ENCODE measurements around the gene PDSS2.
A peak's percentile ranks its signal among the peaks of the same experiment; 100 is the strongest.
"Not testable (repeated sequence)": the region's sequence is repeated elsewhere in the genome, so short reads cannot be mapped to it uniquely, and the experiment has no call there.

Gene PDSS2

GRCh38 chr6:107144666-107145065 lies 314.7 kb downstream of the PDSS2 start:
- no peak for DNase-seq

- no peak for DNase-seq
These were observed 315.4 kb downstream of the PDSS2 start for GRCh38 chr6:107144014-107144413.

- no peak for DNase-seq
These were observed 318.8 kb downstream of the PDSS2 start for GRCh38 chr6:107140581-107140980.

DNA sequence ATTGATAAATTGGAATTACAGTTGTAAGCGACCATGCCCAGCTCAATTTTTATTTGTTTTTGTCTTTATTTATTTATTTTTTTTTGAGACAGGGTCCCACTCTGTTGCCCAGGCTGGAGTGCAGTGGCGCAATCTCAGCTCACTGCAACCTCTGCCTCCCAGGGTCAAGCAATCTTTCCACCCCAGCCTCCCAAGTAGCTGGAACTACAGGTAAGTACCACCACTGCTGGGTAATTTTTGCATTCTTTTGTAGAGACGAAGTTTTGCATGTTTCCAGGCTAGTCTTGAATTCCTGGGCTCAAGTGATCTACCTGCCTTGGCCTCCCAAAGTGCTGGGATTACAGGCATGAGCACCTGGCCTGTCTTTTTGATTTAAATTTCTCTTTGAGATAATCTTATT lies 323.0 kb downstream of the PDSS2 start:
- not testable (repeated sequence) for DNase-seq

GRCh38 chr6:107135048-107135680 lies 324.2 kb downstream of the PDSS2 start:
- not testable (repeated sequence) for DNase-seq

DNA sequence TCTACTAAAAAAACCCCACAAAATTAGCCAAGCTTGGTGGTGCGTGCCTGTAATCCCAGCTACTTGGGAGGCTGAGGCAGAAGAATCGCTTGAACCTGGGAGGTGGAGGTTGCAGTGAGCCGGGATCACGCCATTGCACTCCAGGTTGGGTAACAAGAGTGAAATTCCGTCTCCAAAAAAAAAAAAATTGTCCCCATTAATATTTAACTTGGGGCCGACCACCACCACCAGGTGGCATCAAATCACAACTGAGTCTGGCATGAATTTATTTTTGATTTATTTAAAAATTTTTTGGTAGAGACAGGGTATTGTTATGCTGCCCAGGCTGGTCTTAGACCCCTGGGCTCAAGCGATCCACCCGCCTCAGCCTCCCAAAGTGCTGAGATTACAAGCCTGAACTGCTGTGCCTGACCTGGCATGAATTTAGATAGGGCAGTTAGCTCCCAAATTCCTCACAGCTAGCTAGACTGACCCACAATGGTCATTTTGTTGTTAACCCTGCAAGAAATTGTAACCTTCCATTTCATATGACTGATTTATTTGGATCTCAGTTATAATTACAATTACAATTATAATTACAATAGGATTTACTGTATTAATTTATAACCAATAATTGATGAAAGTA lies 326.9 kb downstream of the PDSS2 start:
- peak; percentile 11 for DNase-seq

GRCh38 chr6:107129370-107129925 lies 329.9 kb downstream of the PDSS2 start:
- DNase-seq: no peak

GRCh38 chr6:107128577-107128976 lies 330.8 kb downstream of the PDSS2 start:
- no peak for DNase-seq

DNA sequence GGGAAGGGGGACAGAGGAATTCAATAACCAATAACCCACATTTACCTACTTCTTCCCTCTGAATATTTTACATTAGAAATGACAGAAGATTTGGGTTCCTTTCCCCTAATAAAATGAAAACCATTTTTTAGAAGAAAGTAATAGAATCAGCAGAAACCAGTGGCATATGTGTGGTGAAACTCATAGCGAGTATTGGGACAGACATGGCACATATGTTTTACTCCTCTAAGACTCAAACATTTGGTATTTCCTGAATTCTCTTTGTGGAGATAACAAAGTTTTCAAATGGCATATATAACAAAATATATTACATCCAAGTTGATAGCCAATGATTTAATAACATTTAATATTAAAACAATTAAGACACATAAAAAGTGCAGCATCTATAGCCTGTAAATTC lies 331.2 kb downstream of the PDSS2 start:
- no peak for DNase-seq

DNA sequence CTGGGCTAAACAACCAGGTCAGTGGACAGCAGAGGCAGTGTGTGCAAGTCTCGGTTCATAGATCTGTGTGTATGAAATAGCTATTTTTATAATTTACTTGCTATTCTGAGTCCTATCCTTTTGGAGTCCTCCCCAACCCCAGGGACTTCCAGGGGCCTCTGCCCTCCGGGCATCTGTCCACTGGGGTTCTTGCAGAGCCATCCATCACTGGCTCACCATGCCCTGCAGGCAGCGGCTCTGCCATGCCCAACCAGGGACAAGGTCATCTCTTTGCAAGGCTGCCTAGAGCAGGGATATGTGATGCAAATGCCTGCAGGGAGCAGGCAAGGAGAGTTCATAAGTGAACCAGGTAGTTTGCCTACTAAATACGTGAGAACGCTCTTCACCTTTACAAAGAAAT lies 333.6 kb downstream of the PDSS2 start:
- no peak for DNase-seq

DNA sequence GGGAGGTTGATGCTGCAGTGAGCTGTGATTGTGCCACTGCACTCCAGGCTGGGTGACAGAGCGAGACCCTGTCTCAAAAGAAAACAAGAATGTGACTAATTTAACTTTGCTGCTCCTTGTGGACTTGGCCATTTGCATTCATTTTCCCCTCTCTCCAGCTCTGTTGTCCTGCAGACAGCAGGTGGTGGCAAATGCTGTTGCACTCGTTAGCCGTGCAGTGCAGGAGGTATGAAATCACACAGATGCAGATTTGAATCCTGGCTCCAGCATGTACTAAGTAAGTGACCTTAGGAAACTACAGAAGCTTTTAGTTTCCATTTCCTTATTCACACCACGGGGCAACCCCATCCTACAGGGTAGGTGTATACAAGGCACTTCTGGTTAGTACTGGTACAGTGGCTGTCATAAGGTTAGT lies 334.4 kb downstream of the PDSS2 start:
- no peak for DNase-seq

DNA sequence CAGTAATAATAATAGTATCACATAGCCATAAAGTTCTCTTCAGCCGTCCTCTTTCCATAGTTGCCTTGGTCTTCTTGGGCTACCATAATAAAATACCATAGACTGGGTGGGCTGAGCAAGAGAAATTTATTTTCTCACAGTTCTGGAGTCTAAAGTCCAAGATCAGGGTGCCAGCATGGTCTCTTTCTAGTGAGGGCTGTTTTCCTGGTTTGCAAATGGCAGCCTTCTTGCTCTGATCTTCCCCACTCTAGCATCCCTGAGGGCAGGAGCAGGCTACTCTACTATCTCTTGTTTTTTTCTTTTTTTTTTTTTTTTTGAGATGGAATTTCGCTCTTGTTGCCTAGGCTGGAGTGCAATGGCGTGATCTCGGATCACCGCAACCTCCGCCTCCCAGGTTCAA lies 335.9 kb downstream of the PDSS2 start:
- no peak for DNase-seq

- DNase-seq: no peak
These were observed 336.6 kb downstream of the PDSS2 start for GRCh38 chr6:107122748-107123147.

DNA sequence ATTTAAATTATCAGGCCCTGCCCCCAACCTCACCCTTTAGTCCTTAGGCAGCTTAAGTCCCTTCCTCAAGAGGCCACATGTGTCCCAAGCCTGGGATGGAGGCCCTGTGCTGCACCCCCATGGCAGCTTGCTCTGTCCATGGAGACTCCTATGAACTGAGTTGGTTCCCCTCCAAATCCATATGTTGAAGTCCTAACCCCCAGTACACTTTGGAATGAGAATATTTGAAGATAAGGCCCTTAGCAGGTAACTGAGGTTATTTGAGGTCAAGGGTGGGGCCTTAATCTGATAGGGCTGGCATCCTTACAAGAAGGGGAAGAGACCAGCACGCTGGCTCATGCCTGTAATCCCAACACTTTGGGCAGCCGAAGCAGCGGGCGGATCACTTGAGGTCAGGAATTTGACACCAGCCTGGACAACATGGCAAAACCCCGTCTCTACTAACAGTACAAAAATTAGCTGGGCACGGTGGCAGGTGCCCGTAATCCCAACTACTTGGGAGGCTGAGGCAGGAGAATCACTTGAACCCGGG lies 337.3 kb downstream of the PDSS2 start:
- DNase-seq: no peak

DNA sequence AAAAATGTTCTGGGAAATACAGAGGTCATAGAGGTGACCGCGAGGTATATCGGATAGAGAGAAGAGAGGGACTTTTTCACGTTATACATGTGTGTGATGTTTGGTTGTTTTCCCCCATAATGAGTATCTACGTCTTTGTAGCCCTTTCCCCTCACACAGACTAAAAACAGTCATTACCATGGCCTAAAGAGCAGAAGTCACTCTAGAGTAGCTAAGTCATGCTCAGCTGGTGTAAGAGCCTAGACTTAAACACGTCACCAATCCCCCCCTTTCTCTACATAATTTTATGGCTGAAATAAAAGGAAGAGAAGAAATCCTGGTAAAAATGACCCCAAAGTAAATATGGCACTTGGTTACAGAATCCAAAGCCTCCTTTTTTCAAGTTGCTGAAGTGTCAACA lies 338.1 kb downstream of the PDSS2 start:
- no peak for DNase-seq

DNA sequence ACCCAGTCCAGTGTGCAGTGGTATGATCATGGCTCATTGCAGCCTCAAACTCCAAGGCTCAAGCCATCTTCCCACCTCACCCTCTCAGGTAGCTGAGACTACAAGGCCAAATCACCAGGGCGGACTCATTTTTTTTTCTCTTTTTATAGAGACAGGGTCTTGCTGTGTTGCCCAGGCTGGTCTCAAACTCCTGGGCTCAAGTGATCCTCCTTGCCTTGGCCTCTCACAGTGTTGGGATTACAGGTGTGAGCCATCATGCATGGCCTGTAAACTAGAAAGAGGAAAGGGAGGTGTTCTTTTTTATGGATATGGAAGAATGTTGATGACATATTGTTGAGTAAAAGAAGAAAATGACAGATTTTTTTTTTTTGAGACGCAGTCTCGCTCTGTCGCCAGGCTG lies 339.0 kb downstream of the PDSS2 start:
- DNase-seq: no peak

DNA sequence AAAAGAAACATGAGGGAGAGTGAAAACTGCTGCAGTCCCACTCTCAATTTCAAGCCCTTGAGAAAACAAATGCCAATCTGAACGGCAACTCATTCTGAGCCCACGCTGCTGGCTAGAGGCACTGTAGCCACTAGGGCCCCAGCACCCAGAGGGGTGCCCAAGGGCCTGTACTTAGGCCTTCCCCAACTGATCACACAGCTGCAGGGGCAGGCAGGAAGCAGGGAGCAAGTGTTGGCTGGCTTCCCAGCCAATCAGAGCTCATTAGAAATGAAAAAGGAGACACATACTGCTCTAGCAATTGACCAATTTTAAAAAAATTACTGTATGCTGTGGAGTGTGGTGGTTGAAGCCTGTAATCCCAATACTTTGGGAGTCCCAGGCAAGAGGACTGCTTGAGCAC lies 340.4 kb downstream of the PDSS2 start:
- DNase-seq: no peak

- DNase-seq: not testable (repeated sequence)
These were observed 340.8 kb downstream of the PDSS2 start for GRCh38 chr6:107118540-107118939.

- DNase-seq: no peak
These were observed 342.4 kb downstream of the PDSS2 start for GRCh38 chr6:107116931-107117330.

DNA sequence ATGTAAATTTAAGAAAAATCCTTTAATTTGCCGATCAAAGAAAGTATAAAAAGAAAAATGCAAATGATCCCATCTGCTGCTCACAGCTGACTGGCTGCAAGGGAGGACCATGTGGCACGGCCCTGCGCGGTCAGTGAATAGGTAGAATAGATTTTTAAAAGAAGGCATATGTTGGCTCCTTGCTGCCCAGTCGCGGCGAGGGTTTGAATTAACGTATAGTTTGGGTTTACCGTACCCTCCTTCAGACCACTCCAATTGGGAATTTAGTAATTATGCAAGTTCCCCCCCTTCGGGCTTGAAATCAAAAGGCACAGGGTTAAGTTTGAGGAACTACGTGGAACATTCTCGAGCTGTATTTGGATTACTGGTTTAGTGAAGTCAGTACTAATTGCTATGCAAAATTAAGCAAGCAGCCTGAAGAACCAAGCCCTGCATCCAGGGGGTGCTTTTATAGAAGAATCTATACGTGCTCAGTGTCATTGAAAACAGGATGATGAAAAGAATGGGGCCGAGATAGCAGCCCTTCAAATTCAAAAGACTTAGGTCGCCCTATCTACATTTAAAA lies 343.0 kb downstream of the PDSS2 start:
- DNase-seq: peak; percentile 29

DNA sequence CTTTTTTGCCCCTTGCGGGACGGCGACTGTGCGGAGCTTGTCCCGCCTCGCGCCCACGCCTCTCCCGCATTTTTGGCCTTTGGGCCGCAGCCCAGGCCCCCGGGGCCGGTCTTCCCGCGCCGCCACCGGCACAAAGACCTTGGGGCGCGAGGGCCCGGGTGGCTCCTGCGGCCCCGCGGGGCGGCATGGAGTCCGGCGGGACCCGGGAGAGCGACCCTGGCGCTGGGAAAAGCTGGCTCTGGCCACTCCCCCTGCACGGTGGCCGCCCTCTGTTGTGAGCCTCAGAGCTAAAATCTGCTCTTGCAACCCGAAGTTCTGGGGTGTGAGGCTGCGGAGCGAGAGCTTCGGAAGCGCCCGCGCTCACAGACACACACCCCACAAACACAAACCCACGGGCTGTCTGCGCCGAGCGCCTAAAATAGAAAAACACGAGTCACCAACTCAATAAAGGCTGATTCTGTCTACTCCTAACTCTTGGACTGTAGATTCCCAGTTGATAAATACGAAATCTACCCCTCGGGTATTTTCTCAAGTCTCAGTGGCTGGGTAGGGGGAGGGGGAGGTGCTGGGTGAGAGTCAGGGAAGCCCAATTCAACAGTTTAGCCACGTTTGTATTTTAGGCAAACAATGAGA lies 343.6 kb downstream of the PDSS2 start:
- DNase-seq: peak; percentile 16

- peak; percentile 65 for DNase-seq
These were observed 344.3 kb downstream of the PDSS2 start, which contains the start of gene BEND3 for GRCh38 chr6:107114926-107115694. BEND3 (minus strand) TSS chr6:107115515; CDS start chr6:107099285, 16,230 bp downstream.

All from CD4-positive, alpha-beta T cell treated with Interleukin-17A for 1 hour (primary cell).